ENCODE data around the gene NINJ2.

GRCh38 chr12:664075-664778 is 982 bp upstream of the NINJ2 start:
- TF ChIP-seq ZNF274 (IDR thresholded peaks at IDR 0.05; ENCODE audit: low read depth, low read length) (no peak), YY1 (IDR thresholded peaks at IDR 0.05; ENCODE audit: insufficient read depth, insufficient read length) (no peak)
